Measurements from ENCODE around the gene NUP98. TPM values are rescaled to one million over a fixed set of nuclear protein-coding genes. Genes with fewer than 3 reads are reported as not detected.

Gene NUP98
- total RNA-seq = 80.8 and 92.7 TPM in 2 replicates
- 169 and 178 TPM in 2 replicates for polyA plus RNA-seq
- 103 and 110 TPM in 2 replicates for polyA plus RNA-seq (2011; cell fraction: cytosol; rRNA removed)
- polyA plus RNA-seq (2011; cell fraction: nucleus; rRNA removed) = 198 and 214 TPM in 2 replicates
- polyA plus RNA-seq (2012) = 57.6 and 77.5 TPM in 2 replicates
- 234 and 250 TPM in 2 replicates for polyA minus RNA-seq
- polyA minus RNA-seq (2011; cell fraction: cytosol; rRNA and poly(A)+ RNA removed) = 204 TPM
- polyA minus RNA-seq (2011; cell fraction: nucleus; rRNA and poly(A)+ RNA removed) = 119 and 201 TPM in 2 replicates
- Bru-seq, nascent RNA = percentile 91 among the genes with signal in this experiment
- BruChase-seq, experiment 1, labeled RNA remaining after a 6-hour chase = percentile 88 among the genes with signal in this experiment
- BruChase-seq, experiment 2, labeled RNA remaining after a 2-hour chase = percentile 88 among the genes with signal in this experiment
- long read RNA-seq, full-length matches to known transcripts = 16 of 44 reads
- long read RNA-seq, partial matches to known transcripts = 15 of 44 reads
- long read RNA-seq, other reads (novel, unspliced or antisense) = 13 of 44 reads

DNA sequence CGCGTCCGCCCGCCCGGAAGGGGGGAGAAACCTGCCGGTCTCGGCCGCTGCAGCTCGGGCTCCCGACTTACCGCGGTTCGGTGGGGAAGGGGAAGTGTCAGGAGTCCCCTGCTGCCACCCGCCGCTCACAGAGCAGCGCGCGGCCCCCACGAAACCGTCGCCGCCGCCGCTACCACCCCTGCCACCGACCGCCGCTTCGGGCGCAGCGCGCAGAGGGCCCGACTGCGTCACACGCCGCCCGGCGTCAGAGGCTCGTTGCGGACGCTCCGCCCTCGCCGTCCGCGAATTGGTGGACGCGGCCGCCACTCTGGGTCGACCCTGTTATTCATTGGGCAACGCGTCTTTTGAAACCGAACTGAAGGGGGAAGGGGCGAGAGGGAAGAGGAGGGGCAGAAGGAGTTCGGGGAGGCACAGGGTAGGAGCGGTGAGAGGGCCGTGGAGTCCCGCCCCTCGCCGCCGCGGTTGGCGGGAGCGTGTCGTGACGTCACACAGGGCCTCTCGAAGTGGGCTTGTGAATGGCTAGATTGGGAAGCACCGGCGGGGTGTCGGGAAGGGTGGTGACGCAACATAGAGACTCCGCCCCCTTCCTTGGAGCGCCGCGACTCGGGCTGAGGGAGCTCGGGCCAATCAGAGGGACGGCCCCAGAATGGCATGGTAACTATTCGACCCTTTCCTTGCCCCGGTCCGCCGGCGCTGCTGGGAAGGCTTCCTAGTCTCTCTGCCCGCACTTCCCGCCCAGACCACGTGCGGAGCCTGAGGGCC lies at the start of gene NUP98:
Gene NUP98 (minus strand): TSS at position 226 of the 762 bp plus-strand sequence. CDS start 15,437 bp downstream, outside the sequence.
- Histone ChIP-seq H3K4me3 (replicated peaks in 1 of 3; ENCODE audit: insufficient read depth in 1 of 3, low read depth in 1 of 3, low read length in 3 of 3) (peak within 1 kb of the TSS; percentile 72 to 99 (median 90)), H3K27me3 (ENCODE audit: control insufficient read depth in 2 of 2, insufficient read depth in 2 of 2, low read length in 2 of 2) (no peaks in the 10 kb centered on the region), H3K9ac (replicated peaks; ENCODE audit: extremely low read depth, insufficient read depth, low read length) (peak within 1 kb of the TSS; percentile 84), H3K36me3 (ENCODE audit: control insufficient read depth in 2 of 2, extremely low read depth in 1 of 2, insufficient read depth in 2 of 2, low read length in 2 of 2) (no peaks in the 10 kb centered on the region), H3K27ac (ENCODE audit: insufficient read depth, low read depth, low read length) (peak within 1 kb of the TSS; percentile 76), H3K79me2 (ENCODE audit: control insufficient read depth, insufficient read depth, low read length) (peaks cover 47% of the 10 kb centered on the region), H3K4me1 (ENCODE audit: control insufficient read depth, extremely low read depth, insufficient read depth, low read length) (peaks cover 15% of the 10 kb centered on the region), H4K20me1 (replicated peaks; ENCODE audit: control insufficient read depth, extremely low read depth, insufficient read depth, low read length) (peaks cover 4% of the 10 kb centered on the region), H3K9me3 (replicated peaks; ENCODE audit: control insufficient read depth, insufficient read depth, low read length) (no peaks in the 10 kb centered on the region), H3K9me1 (replicated peaks; ENCODE audit: control insufficient read depth, extremely low read depth, insufficient read depth, low read length) (no peaks in the 10 kb centered on the region), H2AFZ (ENCODE audit: low read depth, low read length) (peak within 1 kb of the TSS; percentile 68), H3K4me2 (ENCODE audit: insufficient read depth, low read length) (peak within 1 kb of the TSS; percentile 99)
- FAIRE-seq (peak; percentile 98), DNase-seq (ENCODE audit: low read depth, low spot score) (peak; percentile 100)
- dilution Hi-C loops (cut with MboI; ENCODE audit: extremely low pct_ligation_motif_present, low sequenced_read_pairs) = no loop called here
- TF ChIP-seq EZH2 (IDR thresholded peaks at IDR 0.05; ENCODE audit: borderline replicate concordance, low read depth, low read length, severe bottlenecking) (no peak), CTCF (IDR thresholded peaks at IDR 0.05; ENCODE audit: extremely low read depth in 1 of 2, insufficient read depth in 1 of 2, low read depth in 1 of 2, low read length in 2 of 2) (peak in 1 of 2 donors; percentile 2), JUN (IDR thresholded peaks at IDR 0.05; ENCODE audit: borderline replicate concordance, insufficient read depth, insufficient read length, low read depth) (peak; percentile 45), POLR2A (IDR thresholded peaks at IDR 0.05; ENCODE audit: low read depth, low read length) (peak; percentile 90), POLR2AphosphoS5 (IDR thresholded peaks at IDR 0.05; ENCODE audit: insufficient read depth, low read depth, low read length) (peak; percentile 93), GATA2 (IDR thresholded peaks at IDR 0.05; ENCODE audit: insufficient read depth, insufficient read length, low read depth, low read length) (no peak), MYC (IDR thresholded peaks at IDR 0.05; ENCODE audit: low read depth, low read length) (peak; percentile 47), FOS (IDR thresholded peaks at IDR 0.05; ENCODE audit: borderline replicate concordance, insufficient read depth, low read length) (no peak), MAX (IDR thresholded peaks at IDR 0.05; ENCODE audit: insufficient read depth, insufficient read length) (peak; percentile 95)
- POLR2A ChIA-PET = interaction anchor here (0.5 to 2.2 kb wide), 2 partner anchors 10 to 43 kb away, joined by 4 to 7 read pairs; partner anchors contain the start of gene RHOG
- intact Hi-C loops (cut with micrococcal nuclease) = loop anchor here (1.0 kb wide), 3 partner anchors 11 to 44 kb away; partner anchors contain the start of gene PGAP2
- BruUV-seq (replicated peaks) = no TSS peak
- CTCF ChIA-PET = interaction anchor here (0.8 to 3.2 kb wide), 5 partner anchors 11 to 275 kb away, joined by 3 to 19 read pairs (median 5); partner anchors contain the start of genes PGAP2 and RHOG

Data from endothelial cell of umbilical vein (primary cell).